Left lung (tissue), 10 donors: ENCODE data around the gene DENR. TPM values are rescaled to one million over a fixed set of nuclear protein-coding genes. Genes with fewer than 3 reads are reported as not detected.

Source experiments
- ATAC-seq: fragments of 200-7000 bp; cut with Tn5 transposase; one replicate; pipeline ENCODE4 v1.9.1; 2020; ENCODE audit warnings: moderate library complexity
- DNase-seq, 4 donors: peaks; one replicate each; pipeline ENCODE4 v3.0.0-alpha.2; 2013 to 2020
- H3K27ac ChIP-seq, 2 donors: fragments of 200-600 bp; sonication (generic) in 1 of 2; one replicate each; pipeline versions ENCODE4 v1.5.0 to v1.8.0; 2020 to 2021
- H3K27me3 ChIP-seq, 2 donors: fragments of 200-600 bp; sonication (generic) in 1 of 2; one replicate each; pipeline versions ENCODE4 v1.5.0 to v1.8.0; 2020 to 2021
- H3K36me3 ChIP-seq, 2 donors: fragments of 200-600 bp; sonication (generic) in 1 of 2; one replicate each; pipeline versions ENCODE4 v1.5.0 to v1.8.0; 2020 to 2021
- H3K4me1 ChIP-seq, 2 donors: fragments of 200-600 bp; one replicate each; pipeline ENCODE4 v1.8.0; 2021
- H3K4me3 ChIP-seq, 2 donors: fragments of 200-600 bp; sonication (generic) in 1 of 2; one replicate each; pipeline versions ENCODE4 v1.5.0 to v1.8.0; 2020 to 2021; ENCODE audit warnings: mild to moderate bottlenecking in 1 of 2
- H3K9me3 ChIP-seq, 2 donors: fragments of 200-600 bp; sonication (generic) in 1 of 2; one replicate each; pipeline versions ENCODE4 v1.5.0 to v1.8.0; 2020 to 2021
- intact Hi-C, 2 donors: fragments of 100-400 bp; cut with DNase I; formaldehyde crosslinking; loops; one replicate each; pipeline versions ENCODE4 v1.11.2 to v1.14.2; 2022
- polyA plus RNA-seq, 6 donors: library from polyadenylated mRNA; unstranded; fragments of 120-200 nt; gene quantifications; one replicate each; pipeline ENCODE4 v1.2.1, GENCODE V29; 2013; ENCODE audit not compliant: insufficient read length in 6 of 6
- total RNA-seq, 2 donors: library from RNA; stranded (reverse); fragmentation: NEBNext Ultra II Directional; extraction: Animal tissue kit (Norgen Biotek cat#: 25700); gene quantifications; one replicate each; pipeline ENCODE4 v1.2.1, GENCODE V29; 2021
- TF ChIP-seq, protein P1 (sequence below), 2 donors: fragments of 200-600 bp; sonication (generic) in 1 of 2; IDR thresholded peaks; one replicate each; pipeline versions ENCODE4 v1.5.0 to v1.8.0; 2021; ENCODE audit warnings: antibody characterized with exemption in 2 of 2
- donor health status: DM: no; HTN: yes; CAD: no.
- donor health status: DM: no; HTN: no; CAD: no.

DENR gene
- total and polyA plus RNA-seq, 8 donors, result 35.7 to 102 (median 89.2) TPM

DNA sequence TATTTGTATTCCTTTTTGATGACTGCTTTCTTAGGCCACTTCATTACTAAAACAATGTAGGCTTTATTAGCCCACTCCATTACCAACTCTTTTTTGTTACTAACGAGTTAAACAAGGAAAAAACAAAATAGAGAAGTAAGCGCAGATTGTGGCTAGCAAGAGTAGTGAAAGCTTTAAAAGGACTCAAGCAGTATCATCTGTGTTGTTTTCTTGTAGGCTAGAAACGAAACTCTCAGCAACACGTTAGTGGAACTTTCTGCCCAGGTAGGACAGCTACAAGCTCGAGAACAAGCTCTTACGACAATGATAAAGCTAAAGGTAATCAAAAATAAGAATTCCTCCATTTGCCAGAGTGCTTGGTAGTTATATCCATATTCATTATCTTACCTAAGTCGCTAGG, 32.9 kb downstream of the DENR start:
- Histone ChIP-seq H3K4me3 (no peak overlapping the region), H3K27me3 (no peaks in the 10 kb centered on the region), H3K36me3 (no peaks in the 10 kb centered on the region), H3K4me1 (no peaks in the 10 kb centered on the region), H3K9me3 (no peaks in the 10 kb centered on the region), H3K27ac (no peak overlapping the region)
- no peak for DNase-seq
- TF ChIP-seq, protein P1, sequence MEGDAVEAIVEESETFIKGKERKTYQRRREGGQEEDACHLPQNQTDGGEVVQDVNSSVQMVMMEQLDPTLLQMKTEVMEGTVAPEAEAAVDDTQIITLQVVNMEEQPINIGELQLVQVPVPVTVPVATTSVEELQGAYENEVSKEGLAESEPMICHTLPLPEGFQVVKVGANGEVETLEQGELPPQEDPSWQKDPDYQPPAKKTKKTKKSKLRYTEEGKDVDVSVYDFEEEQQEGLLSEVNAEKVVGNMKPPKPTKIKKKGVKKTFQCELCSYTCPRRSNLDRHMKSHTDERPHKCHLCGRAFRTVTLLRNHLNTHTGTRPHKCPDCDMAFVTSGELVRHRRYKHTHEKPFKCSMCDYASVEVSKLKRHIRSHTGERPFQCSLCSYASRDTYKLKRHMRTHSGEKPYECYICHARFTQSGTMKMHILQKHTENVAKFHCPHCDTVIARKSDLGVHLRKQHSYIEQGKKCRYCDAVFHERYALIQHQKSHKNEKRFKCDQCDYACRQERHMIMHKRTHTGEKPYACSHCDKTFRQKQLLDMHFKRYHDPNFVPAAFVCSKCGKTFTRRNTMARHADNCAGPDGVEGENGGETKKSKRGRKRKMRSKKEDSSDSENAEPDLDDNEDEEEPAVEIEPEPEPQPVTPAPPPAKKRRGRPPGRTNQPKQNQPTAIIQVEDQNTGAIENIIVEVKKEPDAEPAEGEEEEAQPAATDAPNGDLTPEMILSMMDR (IDR thresholded peaks at IDR 0.05), result no peak
- ATAC-seq, result no peak
- intact Hi-C loops, result no loop called here

DNA sequence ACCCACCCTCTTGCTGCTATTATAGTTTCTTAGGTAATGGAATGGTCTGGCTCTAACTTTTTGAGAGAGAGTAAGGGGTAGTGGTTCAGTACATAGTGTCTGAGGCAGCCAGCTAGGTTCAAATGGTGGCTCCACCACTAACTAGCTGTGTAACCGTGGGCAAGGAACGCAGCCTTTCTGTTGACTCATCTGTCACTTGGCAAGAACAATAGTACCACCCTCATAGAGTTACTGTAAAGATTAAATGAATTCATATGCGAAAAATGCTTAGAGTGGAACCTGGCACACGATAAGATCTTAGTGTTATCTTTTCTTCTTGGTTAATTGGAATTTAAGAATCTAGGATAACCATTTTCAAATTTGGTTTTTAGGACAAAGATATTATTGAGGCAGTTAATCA, 35.8 kb downstream of the DENR start:
- intact Hi-C loops, result no loop called here

DNA sequence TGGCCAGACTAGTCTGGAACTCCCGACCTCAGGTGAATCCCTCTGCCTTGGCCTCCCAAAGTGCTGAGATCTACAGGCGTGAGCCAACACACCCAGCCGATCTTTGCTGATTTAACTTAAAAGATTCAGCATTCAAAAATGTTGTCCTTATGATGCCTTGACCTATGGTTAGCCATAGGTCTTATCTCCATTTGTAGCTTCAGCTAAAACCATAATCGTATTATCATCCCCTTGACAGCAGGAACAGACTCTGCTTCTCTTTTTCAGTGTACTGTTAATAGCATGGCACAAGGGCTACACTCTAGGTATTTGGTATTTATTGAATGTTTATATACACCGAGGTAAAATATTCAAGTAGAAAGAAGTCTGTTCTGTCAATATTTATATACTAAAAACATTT, 37.0 kb downstream of the DENR start:
- intact Hi-C loops, result loop anchor here in 1 of 2 donors (5.0 kb wide), 1 partner anchor 163 kb away; no protein-coding TSS in a partner anchor
- no peak for ATAC-seq
- TF ChIP-seq, protein P1 (IDR thresholded peaks at IDR 0.05), result no peak

More for the DNA sequence above, 35.8 kb downstream of the DENR start:
- TF ChIP-seq, protein P1 (IDR thresholded peaks at IDR 0.05), result no peak
- H3K4me3 ChIP-seq, result no peak overlapping the region
- no peak for DNase-seq
- no peaks in the 10 kb centered on the region for H3K9me3 ChIP-seq
- H3K27me3 ChIP-seq, result no peaks in the 10 kb centered on the region
- ATAC-seq, result no peak
- no peak overlapping the region for H3K27ac ChIP-seq
- H3K4me1 ChIP-seq, result no peaks in the 10 kb centered on the region
- H3K36me3 ChIP-seq, result no peaks in the 10 kb centered on the region

DNA sequence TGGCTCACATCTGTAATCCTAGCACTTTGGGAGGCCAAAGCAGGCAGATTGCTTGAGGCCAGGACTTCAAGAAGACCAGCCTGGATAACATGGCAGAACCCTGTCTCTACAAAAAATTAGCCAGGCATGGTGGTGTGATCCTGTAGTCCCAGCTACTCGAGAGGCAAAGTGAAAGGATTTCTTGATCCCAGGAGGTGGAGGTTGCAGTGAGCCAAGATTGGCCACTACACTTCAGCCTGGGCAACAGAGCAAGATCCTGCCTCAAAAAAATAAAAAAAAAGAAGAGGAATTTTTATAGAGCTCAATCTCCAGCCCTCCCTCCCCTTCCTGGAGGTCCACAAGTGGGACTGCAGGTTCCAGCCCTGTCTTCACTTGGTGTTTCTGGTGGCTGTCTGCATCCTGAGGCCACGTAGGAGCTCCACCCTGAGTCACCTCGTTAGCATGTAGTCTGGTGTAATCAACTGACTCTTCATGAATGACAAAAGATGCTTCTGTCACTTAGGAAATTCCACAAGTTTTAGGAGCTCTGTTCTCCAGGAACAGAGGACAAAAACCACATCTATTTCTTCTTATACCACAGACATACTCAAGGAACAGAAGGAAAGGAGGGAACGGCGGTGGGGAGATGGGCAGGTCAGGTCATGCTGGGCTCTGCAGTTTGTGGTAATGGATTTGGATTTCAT, 37.9 kb downstream of the DENR start:
- no peaks in the 10 kb centered on the region for H3K9me3 ChIP-seq
- no peak overlapping the region for H3K27ac ChIP-seq
- intact Hi-C loops, result loop anchor here in 1 of 2 donors (5.0 kb wide), 1 partner anchor 162 kb away; no protein-coding TSS in a partner anchor
- ATAC-seq (no peak), DNase-seq (no peak)
- H3K4me3 ChIP-seq, result no peak overlapping the region
- no peaks in the 10 kb centered on the region for H3K27me3 ChIP-seq
- no peaks in the 10 kb centered on the region for H3K36me3 ChIP-seq
- peaks cover 0 to 5% of the 10 kb centered on the region in 2 donors for H3K4me1 ChIP-seq
- TF ChIP-seq, protein P1 (IDR thresholded peaks at IDR 0.05), result no peak

More for the DNA sequence above, 37.0 kb downstream of the DENR start:
- no peaks in the 10 kb centered on the region for H3K36me3 ChIP-seq
- H3K4me1 ChIP-seq, result peaks cover 0 to 5% of the 10 kb centered on the region in 2 donors
- no peak overlapping the region for H3K27ac ChIP-seq
- no peaks in the 10 kb centered on the region for H3K9me3 ChIP-seq
- no peak overlapping the region for H3K4me3 ChIP-seq
- no peaks in the 10 kb centered on the region for H3K27me3 ChIP-seq
- DNase-seq, result no peak

DNA sequence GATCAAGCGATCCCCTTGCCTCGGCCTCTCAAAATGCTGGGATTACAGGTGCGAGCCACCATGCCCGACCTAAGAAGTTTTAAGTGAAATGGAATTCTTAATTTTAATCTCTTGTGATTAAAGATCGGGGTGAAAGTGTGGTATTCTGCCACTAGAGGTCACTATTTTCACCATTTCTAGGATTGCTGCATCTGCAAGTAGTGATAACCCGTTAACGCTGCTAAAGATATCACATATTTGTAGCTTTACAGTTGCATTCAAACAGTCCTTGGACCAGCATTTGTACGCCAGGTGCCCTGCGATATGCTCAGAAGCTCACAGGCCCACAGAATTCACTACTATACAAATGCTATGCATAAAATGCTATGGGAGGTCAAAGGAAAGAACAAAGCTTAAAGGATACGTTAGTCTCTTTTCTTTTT, 41.1 kb downstream of the DENR start:
- peak; percentile 88 for ATAC-seq
- Histone ChIP-seq H3K4me1 (peaks cover 0 to 5% of the 10 kb centered on the region in 2 donors), H3K27me3 (no peaks in the 10 kb centered on the region), H3K4me3 (no peak overlapping the region), H3K9me3 (no peaks in the 10 kb centered on the region), H3K36me3 (no peaks in the 10 kb centered on the region), H3K27ac (no peak overlapping the region)
- DNase-seq, result peak in 2 of 4 donors; percentile 36 to 43
- intact Hi-C loops, result loop anchor here in 1 of 2 donors (5.0 kb wide), 1 partner anchor 159 kb away; no protein-coding TSS in a partner anchor
- TF ChIP-seq, protein P1 (IDR thresholded peaks at IDR 0.05), result peak; percentile 58 to 61
